Vagina (tissue), 2 donors: ENCODE measurements around the gene MAP3K13.

Experiments used
- POLR2A ChIP-seq, 2 donors: fragments of 450-650 bp; IDR thresholded peaks; one replicate each; pipeline ENCODE4 v1.6.1; 2017; ENCODE audit warnings: antibody characterized with exemption in 2 of 2, mild to moderate bottlenecking in 2 of 2, moderate library complexity in 2 of 2
- POLR2AphosphoS5 ChIP-seq, 2 donors: sonication (generic); formaldehyde crosslinking; IDR thresholded peaks; one replicate each; pipeline ENCODE4 v1.9.0; 2017; ENCODE audit warnings: antibody characterized with exemption in 2 of 2, mild to moderate bottlenecking in 2 of 2, low read depth in 1 of 2; ENCODE audit not compliant: insufficient read depth in 1 of 2
- TF ChIP-seq, protein P1 (sequence below), 3 experiments: fragments of 450-650 bp in 2 of 3; fragments of 200-600 bp in 1 of 3; sonication (generic) in 1 of 3; IDR thresholded peaks; one replicate each; pipeline ENCODE4 v1.5.1; 2017 to 2019; ENCODE audit warnings: antibody characterized with exemption in 3 of 3, mild to moderate bottlenecking in 2 of 3, moderate library complexity in 2 of 3

DNA sequence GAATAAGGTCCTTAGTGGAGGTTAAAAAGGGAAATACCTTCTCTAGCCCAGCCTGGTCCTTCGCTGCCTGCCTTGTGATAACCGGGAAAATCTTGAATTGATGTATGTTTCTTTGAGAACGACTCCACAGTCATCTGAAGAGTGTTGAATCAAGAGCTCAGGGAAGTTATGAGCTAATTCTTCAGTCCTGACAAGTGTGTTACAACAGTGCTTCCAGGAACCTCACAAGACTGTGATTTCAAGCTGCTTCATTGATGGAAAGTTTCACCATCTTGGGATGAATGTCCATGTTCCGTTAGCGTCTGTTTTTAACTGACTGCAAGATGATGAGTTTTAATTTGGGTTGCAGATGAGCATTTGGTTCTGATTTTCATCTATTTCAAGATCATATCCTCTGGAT lies 123.5 kb downstream of the MAP3K13 start:
- no peak for TF ChIP-seq POLR2A (IDR thresholded peaks at IDR 0.05)
- TF ChIP-seq, protein P1, sequence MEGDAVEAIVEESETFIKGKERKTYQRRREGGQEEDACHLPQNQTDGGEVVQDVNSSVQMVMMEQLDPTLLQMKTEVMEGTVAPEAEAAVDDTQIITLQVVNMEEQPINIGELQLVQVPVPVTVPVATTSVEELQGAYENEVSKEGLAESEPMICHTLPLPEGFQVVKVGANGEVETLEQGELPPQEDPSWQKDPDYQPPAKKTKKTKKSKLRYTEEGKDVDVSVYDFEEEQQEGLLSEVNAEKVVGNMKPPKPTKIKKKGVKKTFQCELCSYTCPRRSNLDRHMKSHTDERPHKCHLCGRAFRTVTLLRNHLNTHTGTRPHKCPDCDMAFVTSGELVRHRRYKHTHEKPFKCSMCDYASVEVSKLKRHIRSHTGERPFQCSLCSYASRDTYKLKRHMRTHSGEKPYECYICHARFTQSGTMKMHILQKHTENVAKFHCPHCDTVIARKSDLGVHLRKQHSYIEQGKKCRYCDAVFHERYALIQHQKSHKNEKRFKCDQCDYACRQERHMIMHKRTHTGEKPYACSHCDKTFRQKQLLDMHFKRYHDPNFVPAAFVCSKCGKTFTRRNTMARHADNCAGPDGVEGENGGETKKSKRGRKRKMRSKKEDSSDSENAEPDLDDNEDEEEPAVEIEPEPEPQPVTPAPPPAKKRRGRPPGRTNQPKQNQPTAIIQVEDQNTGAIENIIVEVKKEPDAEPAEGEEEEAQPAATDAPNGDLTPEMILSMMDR (IDR thresholded peaks at IDR 0.05): no peak
- TF ChIP-seq POLR2AphosphoS5 (IDR thresholded peaks at IDR 0.05; ENCODE audit: insufficient read depth in 1 of 2, low read depth in 1 of 2): no peak
